Body of pancreas (tissue), 4 donors: ENCODE data around the gene USHBP1. TPM values are rescaled to one million over a fixed set of nuclear protein-coding genes. Genes with fewer than 3 reads are reported as not detected.

Experiments
- ATAC-seq: fragments of 150-250 bp; one replicate; pipeline ENCODE4 v1.9.1; 2016
- DNase-seq, 4 donors: peaks; one replicate each; pipeline ENCODE4 v3.0.0-alpha.2; 2019
- H3K27ac ChIP-seq, 4 donors: fragments of 200-600 bp; sonication (generic); 1 replicate in 3 of 4; 2 replicates in 1 of 4; pipeline versions ENCODE4 v1.5.1 to v1.6.1; 2016 to 2019; ENCODE audit warnings: mild to moderate bottlenecking in 1 of 4, mixed read lengths in 1 of 4, moderate library complexity in 1 of 4
- H3K27me3 ChIP-seq, 2 donors: fragments of 200-600 bp; sonication (generic); one replicate each; pipeline ENCODE4 v1.6.0; 2016; ENCODE audit warnings: mild to moderate bottlenecking in 1 of 2
- H3K36me3 ChIP-seq, 2 donors: fragments of 200-600 bp; sonication (generic); replicated peaks in 1 of 2; 2 replicates each; pipeline ENCODE4 v1.5.1; 2016; ENCODE audit warnings: low read depth in 2 of 2; ENCODE audit not compliant: insufficient read depth in 1 of 2
- H3K4me1 ChIP-seq: fragments of 200-600 bp; sonication (generic); one replicate; pipeline ENCODE4 v1.6.0; 2016
- H3K4me3 ChIP-seq, 2 donors: fragments of 200-600 bp; sonication (generic); 1 replicate in 1 of 2; 2 replicates in 1 of 2; pipeline ENCODE4 v1.5.1; 2016 to 2019
- H3K9me3 ChIP-seq, 3 donors: fragments of 200-600 bp; sonication (generic); 1 replicate in 2 of 3; 2 replicates in 1 of 3; pipeline ENCODE4 v1.5.1; 2016
- POLR2A ChIP-seq, 3 donors: fragments of 450-650 bp; IDR thresholded peaks; one replicate each; pipeline ENCODE4 v1.6.1; 2016; ENCODE audit warnings: antibody characterized with exemption in 3 of 3, mild to moderate bottlenecking in 2 of 3
- WGBS, 2 donors: methylation state at CpG; one replicate each; pipeline ENCODE4 v1.1.5; 2017; 5-methylcytosine and 5-hydroxymethylcytosine counted together
- intact Hi-C: fragments of 100-400 bp; cut with DNase I; formaldehyde crosslinking; loops from one replicate; pipeline ENCODE4 v1.15.1; 2023
- total RNA-seq, 2 donors: library from RNA; depleted of rRNA; stranded (reverse); fragments of >200 nt; gene quantifications; one replicate each; pipeline ENCODE4 v1.1.0, GENCODE V29; 2016
- TF ChIP-seq, protein P1 (sequence below), 7 experiments: fragments of 450-650 bp in 4 of 7; fragments of 200-600 bp in 3 of 7; sonication (generic) in 3 of 7; IDR thresholded peaks; one replicate each; pipeline ENCODE4 v1.5.1; 2016 to 2019; ENCODE audit warnings: antibody characterized with exemption in 7 of 7

Gene USHBP1
- total RNA-seq, 2 donors from 2014 or later = 9.2 to 10.4 TPM

DNA sequence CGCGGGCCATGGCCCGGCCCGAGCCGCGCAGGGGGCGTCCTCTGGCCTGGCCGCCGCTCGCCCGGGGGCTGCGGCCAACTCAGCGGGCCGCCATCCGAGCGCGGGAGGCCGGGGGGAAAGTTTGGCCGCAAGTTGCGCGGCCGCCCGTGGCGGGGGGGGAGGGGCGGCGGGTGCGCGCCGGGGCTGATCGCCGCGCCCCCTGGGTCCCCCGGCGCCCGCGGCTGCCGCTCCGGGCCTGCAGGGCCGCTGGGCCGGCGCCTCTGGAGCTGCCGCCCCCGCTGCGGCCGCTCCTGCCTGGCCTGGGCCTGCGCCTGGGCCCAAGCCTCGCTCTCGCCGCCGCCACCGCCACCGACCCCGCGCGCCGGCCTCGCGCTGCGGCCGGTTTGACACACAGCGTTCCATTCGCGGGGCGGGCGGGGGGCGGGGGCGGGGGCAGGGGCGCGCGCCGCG is 19.0 kb downstream of the USHBP1 start, which contains the start of gene NR2F6:
Gene NR2F6, minus strand, starts transcription at position 385 of the 450 bp plus-strand sequence. CDS start 699 bp downstream, outside the sequence.
- WGBS, 2 donors = 0% methylated on average over 22 of the region's 72 CpGs; no CpG with 5 or more reads in 1 of the 2 donors
- no peak for TF ChIP-seq POLR2A (IDR thresholded peaks at IDR 0.05)
- TF ChIP-seq, protein P1, sequence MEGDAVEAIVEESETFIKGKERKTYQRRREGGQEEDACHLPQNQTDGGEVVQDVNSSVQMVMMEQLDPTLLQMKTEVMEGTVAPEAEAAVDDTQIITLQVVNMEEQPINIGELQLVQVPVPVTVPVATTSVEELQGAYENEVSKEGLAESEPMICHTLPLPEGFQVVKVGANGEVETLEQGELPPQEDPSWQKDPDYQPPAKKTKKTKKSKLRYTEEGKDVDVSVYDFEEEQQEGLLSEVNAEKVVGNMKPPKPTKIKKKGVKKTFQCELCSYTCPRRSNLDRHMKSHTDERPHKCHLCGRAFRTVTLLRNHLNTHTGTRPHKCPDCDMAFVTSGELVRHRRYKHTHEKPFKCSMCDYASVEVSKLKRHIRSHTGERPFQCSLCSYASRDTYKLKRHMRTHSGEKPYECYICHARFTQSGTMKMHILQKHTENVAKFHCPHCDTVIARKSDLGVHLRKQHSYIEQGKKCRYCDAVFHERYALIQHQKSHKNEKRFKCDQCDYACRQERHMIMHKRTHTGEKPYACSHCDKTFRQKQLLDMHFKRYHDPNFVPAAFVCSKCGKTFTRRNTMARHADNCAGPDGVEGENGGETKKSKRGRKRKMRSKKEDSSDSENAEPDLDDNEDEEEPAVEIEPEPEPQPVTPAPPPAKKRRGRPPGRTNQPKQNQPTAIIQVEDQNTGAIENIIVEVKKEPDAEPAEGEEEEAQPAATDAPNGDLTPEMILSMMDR (IDR thresholded peaks at IDR 0.05) = no peak
- Histone ChIP-seq H3K27me3 (no peaks in the 10 kb centered on the region), H3K4me1 (peaks cover 72% of the 10 kb centered on the region), H3K36me3 (no peaks in the 10 kb centered on the region), H3K4me3 (peak within 1 kb of the TSS; percentile 44 to 94), H3K27ac (peak within 1 kb of the TSS; percentile 80 to 97 (median 94)), H3K9me3 (no peaks in the 10 kb centered on the region)
- no peak for ATAC-seq
- DNase-seq = no peak
- intact Hi-C loops = no loop called here

DNA sequence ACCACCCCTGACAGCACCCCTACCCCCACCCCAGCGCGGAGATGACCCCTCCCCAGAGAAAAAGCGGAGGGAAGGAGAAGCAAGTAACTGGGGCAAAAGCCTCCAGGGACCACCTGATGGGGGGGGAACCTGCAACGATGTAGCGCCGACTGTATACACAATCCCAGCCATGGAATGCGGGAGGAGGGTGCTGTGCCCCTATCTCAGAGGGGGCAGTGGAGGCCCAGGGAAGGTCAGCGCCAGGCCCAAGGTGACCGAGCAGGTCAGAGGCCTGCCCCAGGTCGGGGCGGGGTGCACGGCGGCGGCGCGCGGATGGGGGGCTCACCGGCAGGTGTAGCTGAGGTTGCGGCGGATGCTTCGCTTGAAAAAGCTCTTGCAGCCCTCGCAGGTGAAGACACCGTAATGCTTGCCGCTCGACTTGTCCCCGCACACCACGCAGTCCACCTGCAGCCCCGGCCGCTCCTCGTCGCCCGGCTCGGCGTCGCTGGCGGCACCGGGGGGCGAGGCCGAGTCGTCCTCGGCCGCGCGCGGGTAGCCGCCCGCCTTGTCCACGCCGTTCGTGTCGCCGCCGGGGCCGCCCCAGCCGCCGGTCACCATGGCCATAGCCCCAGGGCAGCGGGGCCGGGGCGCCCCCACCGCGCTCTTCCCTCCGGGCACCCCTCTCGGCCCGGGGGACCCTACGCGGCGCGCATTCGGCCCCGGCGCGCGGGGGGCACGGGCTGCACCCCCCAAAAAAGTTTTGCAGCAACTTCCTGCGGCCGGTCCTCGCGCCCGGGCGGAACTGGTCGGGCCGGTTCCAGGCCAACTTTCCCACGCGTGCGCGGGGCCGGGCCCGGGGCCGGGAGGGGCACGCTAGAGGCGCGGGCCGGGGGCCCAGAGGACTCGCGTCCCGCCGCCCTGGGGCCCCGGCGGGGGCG is 19.7 kb downstream of the USHBP1 start:
- Histone ChIP-seq H3K4me3 (peak overlapping the region; percentile 44 to 94), H3K36me3 (no peaks in the 10 kb centered on the region), H3K27me3 (no peaks in the 10 kb centered on the region), H3K9me3 (no peaks in the 10 kb centered on the region), H3K4me1 (peaks cover 77% of the 10 kb centered on the region), H3K27ac (peak overlapping the region; percentile 80 to 97 (median 86))
- intact Hi-C loops = no loop called here
- TF ChIP-seq, protein P1 (IDR thresholded peaks at IDR 0.05) = no peak
- TF ChIP-seq POLR2A (IDR thresholded peaks at IDR 0.05) = no peak
- peak; percentile 29 for ATAC-seq
- DNase-seq = peak; percentile 50 to 68 (median 68)
- 2 to 4% methylated on average over 16 to 50 of the region's 100 CpGs for WGBS, 2 donors

GRCh38 chr19:17243830-17244617 is 20.5 kb downstream of the USHBP1 start:
- peak; percentile 9 for ATAC-seq
- peak; percentile 63 to 71 (median 67) for DNase-seq
- Histone ChIP-seq H3K36me3 (no peaks in the 10 kb centered on the region), H3K9me3 (no peaks in the 10 kb centered on the region), H3K27ac (peak overlapping the region; percentile 80 to 97 (median 86)), H3K4me1 (peaks cover 76% of the 10 kb centered on the region), H3K27me3 (no peaks in the 10 kb centered on the region), H3K4me3 (peak overlapping the region; percentile 44 to 94)
- WGBS, 2 donors = 0 to 6% methylated on average over 7 to 52 of the region's 52 CpGs
- TF ChIP-seq, protein P1 (IDR thresholded peaks at IDR 0.05) = no peak
- intact Hi-C loops = no loop called here

- H3K4me1 ChIP-seq = peaks cover 69% of the 10 kb centered on the region
Measured at GRCh38 chr19:17243211-17243829, 21.2 kb downstream of the USHBP1 start.

More at GRCh38 chr19:17243211-17243829, 21.2 kb downstream of the USHBP1 start:
- intact Hi-C loops = no loop called here
- H3K27me3 ChIP-seq = no peaks in the 10 kb centered on the region
- no peaks in the 10 kb centered on the region for H3K9me3 ChIP-seq
- H3K36me3 ChIP-seq = no peaks in the 10 kb centered on the region
- no peak for ATAC-seq
- WGBS, 2 donors = 15 to 18% methylated on average over 3 to 8 of the region's 8 CpGs
- peak overlapping the region; percentile 44 to 94 for H3K4me3 ChIP-seq
- H3K27ac ChIP-seq = peak overlapping the region; percentile 80 to 97 (median 86)
- DNase-seq = peak; percentile 38 to 58 (median 47)
- no peak for TF ChIP-seq POLR2A (IDR thresholded peaks at IDR 0.05)
- TF ChIP-seq, protein P1 (IDR thresholded peaks at IDR 0.05) = no peak
